Measurements from ENCODE around the gene DYRK4. TPM values are rescaled to one million over a fixed set of nuclear protein-coding genes. Genes with fewer than 3 reads are reported as not detected.

Gene DYRK4
- polyA plus RNA-seq, 1 donor (not counting 4 experiments of a cell fraction or from before 2014, with no cell fraction given), result 64.6 TPM

DNA sequence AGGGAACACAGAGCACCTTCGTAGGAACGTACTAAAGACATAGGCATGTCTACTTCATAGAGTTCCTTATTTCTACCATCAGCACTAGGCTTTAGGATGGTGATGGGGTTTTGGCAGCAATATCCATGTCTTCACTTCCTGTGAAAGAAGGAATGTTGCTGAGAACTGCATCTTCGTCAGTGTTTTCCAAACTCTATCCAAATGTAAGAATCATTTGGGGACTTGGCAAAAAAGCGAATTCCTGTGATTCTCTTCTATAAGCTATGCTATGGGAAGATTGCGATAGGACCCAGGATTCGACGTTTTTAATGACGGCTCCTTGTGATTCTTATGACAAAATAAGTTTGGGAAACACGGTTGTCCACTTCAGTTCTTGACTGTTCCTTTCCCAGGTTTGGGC lies 47.1 kb downstream of the DYRK4 start:
- Histone ChIP-seq H3K9me3 (ENCODE audit: control insufficient read depth, low read depth, low read length) (no peaks in the 10 kb centered on the region), H3K27ac (ENCODE audit: control insufficient read depth, insufficient read depth, low read length) (no peak overlapping the region), H4K20me1 (ENCODE audit: control insufficient read depth, extremely low read depth, insufficient read depth, low read length) (no peaks in the 10 kb centered on the region), H3K36me3 (ENCODE audit: control insufficient read depth in 2 of 2, extremely low read depth in 1 of 2, insufficient read depth in 2 of 2, low read length in 2 of 2) (peaks cover 7 to 11% of the 10 kb centered on the region in 2 experiments), H3K79me2 (ENCODE audit: control insufficient read depth, insufficient read depth, low read length) (peaks cover 10% of the 10 kb centered on the region), H2AFZ (ENCODE audit: control insufficient read depth, low read length) (no peak overlapping the region), H3K4me3 (ENCODE audit: control insufficient read depth in 2 of 3, extremely low read depth in 1 of 3, insufficient read depth in 2 of 3, low read depth in 1 of 3, low read length in 3 of 3) (no peak overlapping the region), H3K4me2 (ENCODE audit: control insufficient read depth, extremely low read depth, insufficient read depth, low read depth, low read length) (no peak overlapping the region), H3K9me1 (ENCODE audit: control insufficient read depth, extremely low read depth, insufficient read depth, low read length) (no peaks in the 10 kb centered on the region), H3K4me1 (ENCODE audit: control insufficient read depth, extremely low read depth, insufficient read depth, low read length) (no peaks in the 10 kb centered on the region), H3K27me3 (ENCODE audit: control insufficient read depth, extremely low read depth, insufficient read depth, low read length) (no peaks in the 10 kb centered on the region), H3K9ac (ENCODE audit: control insufficient read depth, extremely low read depth, insufficient read depth, low read length) (no peak overlapping the region)
- no peak for DNase-seq (ENCODE audit: low read depth, low spot score)
- no peak for FAIRE-seq
- no peak for TF ChIP-seq EZH2 (IDR thresholded peaks at IDR 0.05; ENCODE audit: low read length)
- TF ChIP-seq, protein P1, sequence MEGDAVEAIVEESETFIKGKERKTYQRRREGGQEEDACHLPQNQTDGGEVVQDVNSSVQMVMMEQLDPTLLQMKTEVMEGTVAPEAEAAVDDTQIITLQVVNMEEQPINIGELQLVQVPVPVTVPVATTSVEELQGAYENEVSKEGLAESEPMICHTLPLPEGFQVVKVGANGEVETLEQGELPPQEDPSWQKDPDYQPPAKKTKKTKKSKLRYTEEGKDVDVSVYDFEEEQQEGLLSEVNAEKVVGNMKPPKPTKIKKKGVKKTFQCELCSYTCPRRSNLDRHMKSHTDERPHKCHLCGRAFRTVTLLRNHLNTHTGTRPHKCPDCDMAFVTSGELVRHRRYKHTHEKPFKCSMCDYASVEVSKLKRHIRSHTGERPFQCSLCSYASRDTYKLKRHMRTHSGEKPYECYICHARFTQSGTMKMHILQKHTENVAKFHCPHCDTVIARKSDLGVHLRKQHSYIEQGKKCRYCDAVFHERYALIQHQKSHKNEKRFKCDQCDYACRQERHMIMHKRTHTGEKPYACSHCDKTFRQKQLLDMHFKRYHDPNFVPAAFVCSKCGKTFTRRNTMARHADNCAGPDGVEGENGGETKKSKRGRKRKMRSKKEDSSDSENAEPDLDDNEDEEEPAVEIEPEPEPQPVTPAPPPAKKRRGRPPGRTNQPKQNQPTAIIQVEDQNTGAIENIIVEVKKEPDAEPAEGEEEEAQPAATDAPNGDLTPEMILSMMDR (optimal IDR thresholded peaks at IDR 0.05 in 1 of 3, IDR thresholded peaks at IDR 0.05 in 1 of 3, conservative IDR thresholded peaks at IDR 0.05 in 1 of 3; ENCODE audit: extremely low read depth in 1 of 3, insufficient read depth in 2 of 3, low read length in 3 of 3), result no peak
- dilution Hi-C loops (cut with MboI; ENCODE audit: extremely low pct_ligation_motif_present, low sequenced_read_pairs), result no loop called here

DNA sequence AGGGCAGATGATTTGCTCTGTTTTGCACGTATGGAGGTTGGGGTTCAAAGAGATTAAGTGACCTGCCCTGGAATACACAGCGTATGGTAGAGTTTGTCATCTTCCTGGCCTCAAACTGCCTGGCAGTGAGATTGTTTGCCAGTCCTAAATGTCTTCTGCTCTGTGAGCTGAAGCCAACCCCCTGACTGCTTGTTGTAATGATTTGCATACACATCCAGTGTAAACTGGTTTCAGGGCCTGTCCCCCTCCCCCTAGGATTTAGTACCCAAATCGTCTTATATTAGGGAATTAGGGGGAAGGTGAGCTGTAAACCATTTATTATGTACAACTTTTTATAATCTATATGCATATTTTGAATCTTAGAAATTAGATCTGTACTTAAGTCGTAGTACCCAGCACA lies 48.5 kb downstream of the DYRK4 start:
- DNase-seq (ENCODE audit: low read depth, low spot score) (no peak), FAIRE-seq (no peak)
- Histone ChIP-seq H3K27me3 (ENCODE audit: control insufficient read depth, extremely low read depth, insufficient read depth, low read length) (no peaks in the 10 kb centered on the region), H3K4me2 (ENCODE audit: control insufficient read depth, extremely low read depth, insufficient read depth, low read depth, low read length) (no peak overlapping the region), H3K27ac (ENCODE audit: control insufficient read depth, insufficient read depth, low read length) (no peak overlapping the region), H3K9me1 (ENCODE audit: control insufficient read depth, extremely low read depth, insufficient read depth, low read length) (no peaks in the 10 kb centered on the region), H3K9me3 (ENCODE audit: control insufficient read depth, low read depth, low read length) (no peaks in the 10 kb centered on the region), H4K20me1 (ENCODE audit: control insufficient read depth, extremely low read depth, insufficient read depth, low read length) (no peaks in the 10 kb centered on the region), H3K4me1 (ENCODE audit: control insufficient read depth, extremely low read depth, insufficient read depth, low read length) (no peaks in the 10 kb centered on the region), H3K9ac (ENCODE audit: control insufficient read depth, extremely low read depth, insufficient read depth, low read length) (no peak overlapping the region), H3K4me3 (ENCODE audit: control insufficient read depth in 2 of 3, extremely low read depth in 1 of 3, insufficient read depth in 2 of 3, low read depth in 1 of 3, low read length in 3 of 3) (no peak overlapping the region), H3K36me3 (ENCODE audit: control insufficient read depth in 2 of 2, extremely low read depth in 1 of 2, insufficient read depth in 2 of 2, low read length in 2 of 2) (peaks cover 10 to 11% of the 10 kb centered on the region in 2 experiments), H3K79me2 (ENCODE audit: control insufficient read depth, insufficient read depth, low read length) (peaks cover 4% of the 10 kb centered on the region), H2AFZ (ENCODE audit: control insufficient read depth, low read length) (no peak overlapping the region)
- dilution Hi-C loops (cut with MboI; ENCODE audit: extremely low pct_ligation_motif_present, low sequenced_read_pairs), result no loop called here
- TF ChIP-seq EZH2 (IDR thresholded peaks at IDR 0.05; ENCODE audit: low read length), result no peak
- TF ChIP-seq, protein P1 (optimal IDR thresholded peaks at IDR 0.05 in 1 of 3, IDR thresholded peaks at IDR 0.05 in 1 of 3, conservative IDR thresholded peaks at IDR 0.05 in 1 of 3; ENCODE audit: extremely low read depth in 1 of 3, insufficient read depth in 2 of 3, low read length in 3 of 3), result no peak
